ENCODE measurements around the gene SMIM36.

- TF ChIP-seq CTCF (IDR thresholded peaks at IDR 0.05; ENCODE audit: control extremely low read depth in 1 of 3, insufficient read depth in 1 of 3, low read depth in 1 of 3, low read length in 3 of 3) (no peak), SRF (IDR thresholded peaks at IDR 0.05; ENCODE audit: low read depth, low read length) (no peak), TCF12 (IDR thresholded peaks at IDR 0.05; ENCODE audit: low read depth, low read length) (no peak), POLR2A (IDR thresholded peaks at IDR 0.05; ENCODE audit: control extremely low read depth in 1 of 2, low read depth in 2 of 2, low read length in 2 of 2) (no peak), EZH2 (IDR thresholded peaks at IDR 0.05; ENCODE audit: low read depth, low read length, severe bottlenecking) (no peak), SP1 (IDR thresholded peaks at IDR 0.05; ENCODE audit: low read depth, low read length) (no peak), TBP (IDR thresholded peaks at IDR 0.05; ENCODE audit: low read depth, low read length) (no peak), SIN3A (conservative IDR thresholded peaks at IDR 0.05 in 1 of 2, IDR thresholded peaks at IDR 0.05 in 1 of 2; ENCODE audit: low read depth in 1 of 2, low read length in 2 of 2) (no peak), SP2 (IDR thresholded peaks at IDR 0.05; ENCODE audit: low read length) (no peak), JUN (IDR thresholded peaks at IDR 0.05; ENCODE audit: low read depth, low read length) (no peak), ZNF274 (IDR thresholded peaks at IDR 0.05; ENCODE audit: borderline replicate concordance, extremely low read depth, low read length) (no peak), MAX (IDR thresholded peaks at IDR 0.05) (no peak), RAD21 (IDR thresholded peaks at IDR 0.05 in 1 of 2, conservative IDR thresholded peaks at IDR 0.05 in 1 of 2; ENCODE audit: low read depth in 2 of 2, low read length in 2 of 2) (no peak), RFX5 (IDR thresholded peaks at IDR 0.05; ENCODE audit: borderline replicate concordance, low read depth, low read length) (no peak)
Measured at GRCh38 chr17:55407641-55408566, 103.3 kb downstream of the SMIM36 start.

All from H1 (cell line).